ENCODE data around the gene CFAP73.

DNA sequence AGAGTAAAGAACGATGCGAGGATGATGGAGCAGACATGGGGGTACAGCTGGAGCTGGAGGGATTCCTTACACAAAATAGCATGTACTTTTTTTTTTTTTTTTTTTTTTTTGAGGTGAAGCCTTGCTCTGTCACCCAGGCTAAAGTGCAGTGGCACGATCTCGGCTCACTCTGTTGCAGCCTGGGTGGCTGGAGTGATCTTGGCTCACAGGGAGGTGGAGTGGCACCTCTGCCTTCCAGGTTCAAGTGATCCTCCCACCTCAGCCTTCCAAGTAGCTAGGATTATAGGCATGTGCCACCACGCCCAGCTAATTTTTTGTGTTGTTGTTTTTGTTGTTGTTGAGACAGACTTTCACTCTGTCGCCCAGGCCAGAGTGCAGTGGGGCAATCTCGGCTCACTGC is 8.8 kb upstream of the CFAP73 start:
- TF ChIP-seq, protein P1, sequence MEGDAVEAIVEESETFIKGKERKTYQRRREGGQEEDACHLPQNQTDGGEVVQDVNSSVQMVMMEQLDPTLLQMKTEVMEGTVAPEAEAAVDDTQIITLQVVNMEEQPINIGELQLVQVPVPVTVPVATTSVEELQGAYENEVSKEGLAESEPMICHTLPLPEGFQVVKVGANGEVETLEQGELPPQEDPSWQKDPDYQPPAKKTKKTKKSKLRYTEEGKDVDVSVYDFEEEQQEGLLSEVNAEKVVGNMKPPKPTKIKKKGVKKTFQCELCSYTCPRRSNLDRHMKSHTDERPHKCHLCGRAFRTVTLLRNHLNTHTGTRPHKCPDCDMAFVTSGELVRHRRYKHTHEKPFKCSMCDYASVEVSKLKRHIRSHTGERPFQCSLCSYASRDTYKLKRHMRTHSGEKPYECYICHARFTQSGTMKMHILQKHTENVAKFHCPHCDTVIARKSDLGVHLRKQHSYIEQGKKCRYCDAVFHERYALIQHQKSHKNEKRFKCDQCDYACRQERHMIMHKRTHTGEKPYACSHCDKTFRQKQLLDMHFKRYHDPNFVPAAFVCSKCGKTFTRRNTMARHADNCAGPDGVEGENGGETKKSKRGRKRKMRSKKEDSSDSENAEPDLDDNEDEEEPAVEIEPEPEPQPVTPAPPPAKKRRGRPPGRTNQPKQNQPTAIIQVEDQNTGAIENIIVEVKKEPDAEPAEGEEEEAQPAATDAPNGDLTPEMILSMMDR (IDR thresholded peaks at IDR 0.05): no peak
- TF ChIP-seq EP300 (IDR thresholded peaks at IDR 0.05) (no peak), POLR2A (IDR thresholded peaks at IDR 0.05) (no peak)
